HCT116 (cell line): ENCODE measurements around the gene CDH2. TPM values are rescaled to one million over a fixed set of nuclear protein-coding genes. Genes with fewer than 3 reads are reported as not detected.

ENCODE experiments used
- ATAC-seq: fragments of 200-7000 bp; cut with Tn5 transposase; 2 replicates; pipeline ENCODE4 v1.9.1; 2020; ENCODE audit warnings: mild to moderate bottlenecking, moderate library complexity
- BruUV-seq: library from RNA; stranded (reverse); fragments of 400-500 nt; replicated peaks from 2 replicates; lab custom pipeline; 2021; lab: Mats Ljungman, UMichigan
- CTCF ChIA-PET: fragments of 300-600 bp; sonication (Branson Sonifier 250); formaldehyde crosslinking; loops from one replicate; lab custom pipeline; 2021; ENCODE audit warnings: antibody characterized with exemption; lab: Charles Lee
- POLR2A ChIA-PET: fragments of 300-600, 350-600 bp; sonication (Branson Sonifier 250); formaldehyde crosslinking; loops from one replicate; lab custom pipeline; 2021; ENCODE audit warnings: antibody characterized with exemption; lab: Charles Lee
- RAD21 ChIA-PET, 2 experiments: fragments of 300-600 bp; sonication (Branson Sonifier 250); formaldehyde crosslinking; loops; one replicate each; lab custom pipeline; 2023; ENCODE audit warnings: low total read pairs in 2 of 2; ENCODE audit not compliant: uncharacterized antibody in 2 of 2, unreplicated experiment in 2 of 2, low non-redundant PET in 1 of 2; lab: Charles Lee
- DNase-seq: peaks from one replicate; pipeline ENCODE4 v3.0.0-alpha.2; 2010; ENCODE audit warnings: low read depth, low spot score
- H2AFZ ChIP-seq: fragments of 200-600 bp; shearing (Covaris generic), sonication (generic); 2 replicates; pipeline ENCODE4 v1.6.1; 2017; ENCODE audit warnings: low read depth, mixed run types, mixed read lengths, antibody characterized with exemption, low read length; ENCODE audit not compliant: poor library complexity, severe bottlenecking
- H3K27ac ChIP-seq: 2 replicates; pipeline ENCODE4 v1.5.1; 2012; ENCODE audit warnings: low read depth, low read length
- H3K27me3 ChIP-seq: fragments of 200-600 bp; sonication (generic); 2 replicates; pipeline ENCODE4 v1.6.1; 2016; ENCODE audit warnings: mixed run types, low read length, mixed read lengths; ENCODE audit not compliant: insufficient read depth
- H3K36me3 ChIP-seq, 2 experiments: fragments of 200-500 bp in 1 of 2; fragments of 200-600 bp in 1 of 2; sonication (Bioruptor generic) in 1 of 2; sonication (generic) in 1 of 2; 2 replicates each; pipeline versions ENCODE4 v1.5.1 to v1.6.1; 2014 to 2016; ENCODE audit warnings: low read length in 2 of 2, inconsistent platforms in 1 of 2, mixed read lengths in 1 of 2, mixed run types in 1 of 2; ENCODE audit not compliant: insufficient read depth in 2 of 2, control insufficient read depth in 1 of 2
- H3K4me1 ChIP-seq, 2 experiments: fragments of 200-600 bp in 1 of 2; sonication (generic) in 1 of 2; 2 replicates each; pipeline versions ENCODE4 v1.5.1 to v1.6.1; 2012 to 2017; ENCODE audit warnings: low read length in 2 of 2, inconsistent platforms in 1 of 2, mild to moderate bottlenecking in 1 of 2, mixed read lengths in 1 of 2, mixed run types in 1 of 2, moderate library complexity in 1 of 2; ENCODE audit not compliant: insufficient read depth in 2 of 2, control insufficient read depth in 1 of 2
- H3K4me2 ChIP-seq: fragments of 200-600 bp; sonication (generic); 2 replicates; pipeline ENCODE4 v1.6.1; 2017; ENCODE audit warnings: mixed run types, low read length, mixed read lengths
- H3K4me3 ChIP-seq, 2 experiments: fragments of 200-600 bp in 1 of 2; sonication (generic) in 1 of 2; replicated peaks in 1 of 2; 2 replicates each; pipeline ENCODE4 v1.5.1; 2011 to 2016; ENCODE audit warnings: low read length in 2 of 2, control low read depth in 1 of 2, low read depth in 1 of 2, mild to moderate bottlenecking in 1 of 2, mixed read lengths in 1 of 2, mixed run types in 1 of 2
- H3K79me2 ChIP-seq: fragments of 200-600 bp; sonication (generic); 2 replicates; pipeline ENCODE4 v1.6.1; 2017; ENCODE audit warnings: mild to moderate bottlenecking, mixed run types, low read length, moderate library complexity, mixed read lengths; ENCODE audit not compliant: insufficient read depth
- H3K9ac ChIP-seq: fragments of 200-600 bp; sonication (generic); 2 replicates; pipeline ENCODE4 v1.6.1; 2016; ENCODE audit warnings: low read length, mixed read lengths
- H3K9me2 ChIP-seq: fragments of 200-600 bp; sonication (generic), shearing (Covaris generic); 2 replicates; pipeline ENCODE4 v1.6.1; 2017; ENCODE audit warnings: mixed run types, mild to moderate bottlenecking, moderate library complexity; ENCODE audit not compliant: insufficient read depth
- H3K9me3 ChIP-seq, 2 experiments: fragments of 200-500 bp in 1 of 2; fragments of 200-600 bp in 1 of 2; sonication (Bioruptor generic) in 1 of 2; sonication (generic) in 1 of 2; 2 replicates each; pipeline ENCODE4 v1.6.1; 2014 to 2017; ENCODE audit warnings: low read length in 2 of 2, mixed read lengths in 2 of 2, inconsistent platforms in 1 of 2, low read depth in 1 of 2, mild to moderate bottlenecking in 1 of 2, mixed run types in 1 of 2, moderate library complexity in 1 of 2; ENCODE audit not compliant: control insufficient read depth in 1 of 2, insufficient read depth in 1 of 2
- H4K20me1 ChIP-seq: fragments of 200-600 bp; sonication (generic), shearing (Covaris generic); 2 replicates; pipeline ENCODE4 v1.6.1; 2017; ENCODE audit warnings: mixed run types, mild to moderate bottlenecking, moderate library complexity; ENCODE audit not compliant: insufficient read depth
- ATF3 ChIP-seq: IDR thresholded peaks from 2 replicates; pipeline ENCODE4 v1.6.1; 2012
- CEBPB ChIP-seq: IDR thresholded peaks from 2 replicates; pipeline ENCODE4 v1.6.1; 2012; ENCODE audit warnings: low read depth
- EGR1 ChIP-seq: IDR thresholded peaks from 2 replicates; pipeline ENCODE4 v1.6.1; 2012; ENCODE audit warnings: low read depth
- ELF1 ChIP-seq: IDR thresholded peaks from 2 replicates; pipeline ENCODE4 v1.6.1; 2012; ENCODE audit warnings: low read depth, borderline replicate concordance
- EZH2 ChIP-seq: fragments of 200-600 bp; sonication (generic); IDR thresholded peaks from 2 replicates; pipeline ENCODE4 v1.6.1; 2017; ENCODE audit warnings: antibody characterized with exemption, mixed run types
- FOSL1 ChIP-seq: IDR thresholded peaks from 2 replicates; pipeline ENCODE4 v1.6.1; 2012; ENCODE audit warnings: low read depth
- POLR2A ChIP-seq: IDR thresholded peaks from 2 replicates; pipeline ENCODE4 v1.7.0; 2011; ENCODE audit warnings: borderline replicate concordance; ENCODE audit not compliant: insufficient read depth, insufficient read length; ENCODE audit errors: extremely low read depth
- REST ChIP-seq: IDR thresholded peaks from 2 replicates; pipeline ENCODE4 v1.6.1; 2012; ENCODE audit warnings: low read depth
- SIN3A ChIP-seq: IDR thresholded peaks from 2 replicates; pipeline ENCODE4 v1.6.1; 2012; ENCODE audit warnings: low read depth
- SP1 ChIP-seq: IDR thresholded peaks from 2 replicates; pipeline ENCODE4 v1.6.1; 2012; ENCODE audit warnings: low read depth
- SRF ChIP-seq: IDR thresholded peaks from 2 replicates; pipeline ENCODE4 v1.6.1; 2012; ENCODE audit warnings: low read depth
- TCF7L2 ChIP-seq: IDR thresholded peaks from 2 replicates; pipeline ENCODE4 v1.7.0; 2011; ENCODE audit warnings: borderline replicate concordance, inconsistent platforms; ENCODE audit not compliant: insufficient read depth, insufficient read length; ENCODE audit errors: extremely low read depth
- ZBTB33 ChIP-seq: IDR thresholded peaks from 2 replicates; pipeline ENCODE4 v1.6.1; 2011; ENCODE audit warnings: mild to moderate bottlenecking, low read length, moderate library complexity; ENCODE audit not compliant: insufficient replicate concordance; ENCODE audit errors: extremely low read depth
- ZFX ChIP-seq: fragments of 450-650 bp; IDR thresholded peaks from 2 replicates; pipeline ENCODE4 v1.6.1; 2017
- ZNF274 ChIP-seq: fragments of 200-500 bp; sonication (Bioruptor generic); IDR thresholded peaks from 2 replicates; pipeline ENCODE4 v1.6.1; 2014; ENCODE audit warnings: mild to moderate bottlenecking, low read depth, low read length, inconsistent platforms
- intact Hi-C: fragments of 100-400 bp; cut with micrococcal nuclease; formaldehyde crosslinking; loops from 2 replicates; pipeline ENCODE4 v1.10.0; 2022
- total RNA-seq: library from RNA; stranded (reverse); gene quantifications from one replicate; pipeline ENCODE4 v1.2.1, GENCODE V29; 2021; ENCODE audit not compliant: unreplicated experiment

Gene CDH2
- total RNA-seq, 1 experiment from 2014 or later = 0.15 TPM

- H3K4me2 ChIP-seq = no peak overlapping the region
- ATAC-seq = no peak
- H4K20me1 ChIP-seq = no peaks in the 10 kb centered on the region
- RAD21 ChIA-PET = no interaction called here
- no peaks in the 10 kb centered on the region for H3K9me2 ChIP-seq
- no peak overlapping the region for H3K4me3 ChIP-seq
- H3K4me1 ChIP-seq = peaks cover 0 to 6% of the 10 kb centered on the region in 2 experiments; a peak in 1 of 4 replicates
- no peak for DNase-seq
- POLR2A ChIA-PET = no interaction called here
- no peaks in the 10 kb centered on the region for H3K27me3 ChIP-seq
- H3K9me3 ChIP-seq = no peaks in the 10 kb centered on the region; a peak in 1 of 4 replicates
- CTCF ChIA-PET = no interaction called here
- no peak overlapping the region for H3K27ac ChIP-seq
- no peak overlapping the region for H3K9ac ChIP-seq
- H3K36me3 ChIP-seq = no peaks in the 10 kb centered on the region
- intact Hi-C loops = no loop called here
- no peaks in the 10 kb centered on the region for H3K79me2 ChIP-seq
- H2AFZ ChIP-seq = no peak overlapping the region
- BruUV-seq = no TSS peak
- no peak for TF ChIP-seq SRF
- TF ChIP-seq SIN3A = no peak
These were observed 181.0 kb downstream of the CDH2 start for GRCh38 chr18:27995770-27996502.

GRCh38 chr18:27994571-27994970, 182.4 kb downstream of the CDH2 start:
- intact Hi-C loops = no loop called here
- ATAC-seq (no peak), DNase-seq (no peak)
- ChIA-PET RAD21 (no interaction called here), CTCF (no interaction called here), POLR2A (no interaction called here)
- Histone ChIP-seq H3K4me3 (no peak overlapping the region), H3K9me3 (no peaks in the 10 kb centered on the region; a peak in 1 of 4 replicates), H3K79me2 (no peaks in the 10 kb centered on the region), H3K27me3 (no peaks in the 10 kb centered on the region), H3K4me1 (peaks cover 0 to 6% of the 10 kb centered on the region in 2 experiments; a peak in 1 of 4 replicates), H4K20me1 (no peaks in the 10 kb centered on the region), H3K27ac (no peak overlapping the region), H3K9me2 (no peaks in the 10 kb centered on the region), H3K36me3 (no peaks in the 10 kb centered on the region), H2AFZ (no peak overlapping the region), H3K9ac (no peak overlapping the region), H3K4me2 (no peak overlapping the region)
- TF ChIP-seq ZBTB33 = no peak
- no peak for TF ChIP-seq CEBPB
- TF ChIP-seq ZNF274 = no peak
- no peak for TF ChIP-seq ELF1
- no peak for TF ChIP-seq POLR2A
- no peak for TF ChIP-seq ZFX
- TF ChIP-seq FOSL1 = no peak
- no peak for TF ChIP-seq EZH2
- no peak for TF ChIP-seq ATF3
- TF ChIP-seq SP1 = no peak
- no peak for TF ChIP-seq EGR1
- no peak for TF ChIP-seq REST
- TF ChIP-seq TCF7L2 = no peak
- BruUV-seq = no TSS peak
